Neural cell (in vitro differentiated cells): ENCODE data around the gene RYR3.

ENCODE experiments used
- EP300 ChIP-seq: fragments of 450-650 bp; conservative IDR thresholded peaks from 2 replicates; pipeline ENCODE4 v1.6.1; 2014; ENCODE audit warnings: antibody characterized with exemption, mild to moderate bottlenecking, moderate library complexity; ENCODE audit not compliant: poor library complexity, severe bottlenecking
- EZH2 ChIP-seq: fragments of 200-600, 300-800 bp; shearing (Covaris generic), sonication (generic); IDR thresholded peaks from 2 replicates; pipeline ENCODE4 v1.6.1; 2014; ENCODE audit warnings: antibody characterized with exemption, low read length, borderline replicate concordance, mild to moderate bottlenecking; ENCODE audit not compliant: insufficient read depth, poor library complexity, severe bottlenecking
- MXI1 ChIP-seq: fragments of 450-650 bp; conservative IDR thresholded peaks from 2 replicates; pipeline ENCODE4 v1.6.1; 2014; ENCODE audit warnings: antibody characterized with exemption, mild to moderate bottlenecking; ENCODE audit not compliant: poor library complexity, severe bottlenecking
- POLR2AphosphoS5 ChIP-seq: IDR thresholded peaks from 2 replicates; pipeline ENCODE4 v1.6.1; 2012
- SMC3 ChIP-seq: fragments of 450-650 bp; conservative IDR thresholded peaks from 2 replicates; pipeline ENCODE4 v1.6.1; 2014; ENCODE audit warnings: antibody characterized with exemption, mild to moderate bottlenecking, moderate library complexity; ENCODE audit not compliant: poor library complexity
- TF ChIP-seq, protein P1 (sequence below): fragments of 450-650 bp; IDR thresholded peaks from 2 replicates; pipeline ENCODE4 v1.5.1; 2014; ENCODE audit warnings: antibody characterized with exemption, mild to moderate bottlenecking, moderate library complexity; ENCODE audit not compliant: poor library complexity, severe bottlenecking
- TF ChIP-seq, protein P2 (sequence below): IDR thresholded peaks from 2 replicates; pipeline ENCODE4 v1.6.1; 2012; ENCODE audit warnings: borderline replicate concordance

DNA sequence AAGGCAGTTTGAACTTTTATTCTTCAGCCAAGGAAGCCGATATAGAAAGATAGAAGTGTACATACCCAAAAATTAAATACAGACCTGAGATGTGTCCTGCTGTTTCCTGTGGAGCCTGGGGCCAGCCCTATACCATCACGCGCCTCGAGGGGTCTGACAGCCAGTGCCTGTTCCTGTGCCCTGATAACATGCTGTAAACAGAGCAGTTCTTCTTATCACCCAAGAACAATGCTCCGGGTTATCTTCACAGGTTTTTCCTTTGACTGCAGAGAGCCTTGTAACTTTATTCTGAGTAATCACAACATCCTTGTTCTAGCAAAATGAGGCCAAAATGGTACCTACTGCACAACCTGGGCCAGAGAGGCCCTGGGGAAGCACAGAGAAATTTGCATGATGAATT is 367.8 kb downstream of the RYR3 start:
- TF ChIP-seq EZH2 = no peak
- TF ChIP-seq, protein P1, sequence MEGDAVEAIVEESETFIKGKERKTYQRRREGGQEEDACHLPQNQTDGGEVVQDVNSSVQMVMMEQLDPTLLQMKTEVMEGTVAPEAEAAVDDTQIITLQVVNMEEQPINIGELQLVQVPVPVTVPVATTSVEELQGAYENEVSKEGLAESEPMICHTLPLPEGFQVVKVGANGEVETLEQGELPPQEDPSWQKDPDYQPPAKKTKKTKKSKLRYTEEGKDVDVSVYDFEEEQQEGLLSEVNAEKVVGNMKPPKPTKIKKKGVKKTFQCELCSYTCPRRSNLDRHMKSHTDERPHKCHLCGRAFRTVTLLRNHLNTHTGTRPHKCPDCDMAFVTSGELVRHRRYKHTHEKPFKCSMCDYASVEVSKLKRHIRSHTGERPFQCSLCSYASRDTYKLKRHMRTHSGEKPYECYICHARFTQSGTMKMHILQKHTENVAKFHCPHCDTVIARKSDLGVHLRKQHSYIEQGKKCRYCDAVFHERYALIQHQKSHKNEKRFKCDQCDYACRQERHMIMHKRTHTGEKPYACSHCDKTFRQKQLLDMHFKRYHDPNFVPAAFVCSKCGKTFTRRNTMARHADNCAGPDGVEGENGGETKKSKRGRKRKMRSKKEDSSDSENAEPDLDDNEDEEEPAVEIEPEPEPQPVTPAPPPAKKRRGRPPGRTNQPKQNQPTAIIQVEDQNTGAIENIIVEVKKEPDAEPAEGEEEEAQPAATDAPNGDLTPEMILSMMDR = no peak
- TF ChIP-seq, protein P2, sequence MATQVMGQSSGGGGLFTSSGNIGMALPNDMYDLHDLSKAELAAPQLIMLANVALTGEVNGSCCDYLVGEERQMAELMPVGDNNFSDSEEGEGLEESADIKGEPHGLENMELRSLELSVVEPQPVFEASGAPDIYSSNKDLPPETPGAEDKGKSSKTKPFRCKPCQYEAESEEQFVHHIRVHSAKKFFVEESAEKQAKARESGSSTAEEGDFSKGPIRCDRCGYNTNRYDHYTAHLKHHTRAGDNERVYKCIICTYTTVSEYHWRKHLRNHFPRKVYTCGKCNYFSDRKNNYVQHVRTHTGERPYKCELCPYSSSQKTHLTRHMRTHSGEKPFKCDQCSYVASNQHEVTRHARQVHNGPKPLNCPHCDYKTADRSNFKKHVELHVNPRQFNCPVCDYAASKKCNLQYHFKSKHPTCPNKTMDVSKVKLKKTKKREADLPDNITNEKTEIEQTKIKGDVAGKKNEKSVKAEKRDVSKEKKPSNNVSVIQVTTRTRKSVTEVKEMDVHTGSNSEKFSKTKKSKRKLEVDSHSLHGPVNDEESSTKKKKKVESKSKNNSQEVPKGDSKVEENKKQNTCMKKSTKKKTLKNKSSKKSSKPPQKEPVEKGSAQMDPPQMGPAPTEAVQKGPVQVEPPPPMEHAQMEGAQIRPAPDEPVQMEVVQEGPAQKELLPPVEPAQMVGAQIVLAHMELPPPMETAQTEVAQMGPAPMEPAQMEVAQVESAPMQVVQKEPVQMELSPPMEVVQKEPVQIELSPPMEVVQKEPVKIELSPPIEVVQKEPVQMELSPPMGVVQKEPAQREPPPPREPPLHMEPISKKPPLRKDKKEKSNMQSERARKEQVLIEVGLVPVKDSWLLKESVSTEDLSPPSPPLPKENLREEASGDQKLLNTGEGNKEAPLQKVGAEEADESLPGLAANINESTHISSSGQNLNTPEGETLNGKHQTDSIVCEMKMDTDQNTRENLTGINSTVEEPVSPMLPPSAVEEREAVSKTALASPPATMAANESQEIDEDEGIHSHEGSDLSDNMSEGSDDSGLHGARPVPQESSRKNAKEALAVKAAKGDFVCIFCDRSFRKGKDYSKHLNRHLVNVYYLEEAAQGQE = no peak
- no peak for TF ChIP-seq MXI1
- no peak for TF ChIP-seq EP300
- TF ChIP-seq SMC3 = no peak
- TF ChIP-seq POLR2AphosphoS5 = no peak
